KOPT-K1 (cell line): ENCODE results near the gene CPT1A.
A peak's percentile ranks its signal among the peaks of the same experiment; 100 is the strongest.

Experiments used
- H3K27ac ChIP-seq: fragments of 200-600 bp; sonication (generic); 2 replicates; pipeline ENCODE4 v1.5.1; 2016; ENCODE audit warnings: antibody characterized with exemption, mild to moderate bottlenecking, low read depth, low read length; ENCODE audit not compliant: poor library complexity, severe bottlenecking
- H3K36me3 ChIP-seq: fragments of 200-600 bp; sonication (generic); 2 replicates; pipeline ENCODE4 v1.5.1; 2017; ENCODE audit warnings: antibody characterized with exemption, mild to moderate bottlenecking, low read length, moderate library complexity; ENCODE audit not compliant: insufficient read depth
- H3K9me3 ChIP-seq: fragments of 200-600 bp; sonication (generic); 2 replicates; pipeline ENCODE4 v1.5.1; 2017; ENCODE audit warnings: antibody characterized with exemption, low read length, mild to moderate bottlenecking; ENCODE audit not compliant: insufficient read depth, poor library complexity, severe bottlenecking

Gene CPT1A

GRCh38 chr11:68751004-68751325 lies 90.8 kb downstream of the CPT1A start:
- Histone ChIP-seq H3K9me3 (no peaks in the 10 kb centered on the region), H3K36me3 (peaks cover 4% of the 10 kb centered on the region), H3K27ac (peak overlapping the region; percentile 57)

- Histone ChIP-seq H3K36me3 (no peaks in the 10 kb centered on the region), H3K9me3 (no peaks in the 10 kb centered on the region), H3K27ac (no peak overlapping the region)
These were observed 91.3 kb downstream of the CPT1A start for GRCh38 chr11:68750195-68751003.

GRCh38 chr11:68749229-68750123 lies 92.2 kb downstream of the CPT1A start:
- Histone ChIP-seq H3K27ac (no peak overlapping the region), H3K36me3 (no peaks in the 10 kb centered on the region), H3K9me3 (no peaks in the 10 kb centered on the region)

- Histone ChIP-seq H3K36me3 (no peaks in the 10 kb centered on the region), H3K9me3 (no peaks in the 10 kb centered on the region), H3K27ac (no peak overlapping the region)
These were observed 93.7 kb downstream of the CPT1A start for GRCh38 chr11:68748061-68748460.

GRCh38 chr11:68743539-68743938 lies 98.2 kb downstream of the CPT1A start:
- Histone ChIP-seq H3K27ac (no peak overlapping the region), H3K36me3 (no peaks in the 10 kb centered on the region), H3K9me3 (no peaks in the 10 kb centered on the region)

- H3K36me3 ChIP-seq, result no peaks in the 10 kb centered on the region
- H3K9me3 ChIP-seq, result no peaks in the 10 kb centered on the region
- no peak overlapping the region for H3K27ac ChIP-seq
These were observed 100.3 kb downstream of the CPT1A start for GRCh38 chr11:68741463-68741862.

GRCh38 chr11:68735646-68736045 lies 106.1 kb downstream of the CPT1A start:
- Histone ChIP-seq H3K27ac (no peak overlapping the region), H3K9me3 (no peaks in the 10 kb centered on the region), H3K36me3 (no peaks in the 10 kb centered on the region)

- H3K9me3 ChIP-seq, result no peaks in the 10 kb centered on the region
- H3K36me3 ChIP-seq, result no peaks in the 10 kb centered on the region
- no peak overlapping the region for H3K27ac ChIP-seq
These were observed 106.6 kb downstream of the CPT1A start for GRCh38 chr11:68735125-68735524.

- H3K27ac ChIP-seq, result no peak overlapping the region
- no peaks in the 10 kb centered on the region for H3K36me3 ChIP-seq
- H3K9me3 ChIP-seq, result no peaks in the 10 kb centered on the region
These were observed 107.6 kb downstream of the CPT1A start for GRCh38 chr11:68734111-68734510.

- no peaks in the 10 kb centered on the region for H3K36me3 ChIP-seq
- no peak overlapping the region for H3K27ac ChIP-seq
- no peaks in the 10 kb centered on the region for H3K9me3 ChIP-seq
These were observed 113.9 kb downstream of the CPT1A start for GRCh38 chr11:68727783-68728182.

- Histone ChIP-seq H3K27ac (no peak overlapping the region), H3K36me3 (no peaks in the 10 kb centered on the region), H3K9me3 (peaks cover 12% of the 10 kb centered on the region)
These were observed 117.4 kb downstream of the CPT1A start for GRCh38 chr11:68724293-68724692.

GRCh38 chr11:68722143-68722542 lies 119.6 kb downstream of the CPT1A start:
- Histone ChIP-seq H3K9me3 (peaks cover 17% of the 10 kb centered on the region), H3K27ac (no peak overlapping the region), H3K36me3 (no peaks in the 10 kb centered on the region)

GRCh38 chr11:68721075-68721474 lies 120.6 kb downstream of the CPT1A start:
- Histone ChIP-seq H3K9me3 (peaks cover 17% of the 10 kb centered on the region), H3K27ac (no peak overlapping the region), H3K36me3 (no peaks in the 10 kb centered on the region)

GRCh38 chr11:68715456-68716122 lies 126.1 kb downstream of the CPT1A start:
- no peak overlapping the region for H3K27ac ChIP-seq
- no peaks in the 10 kb centered on the region for H3K36me3 ChIP-seq
- peaks cover 17% of the 10 kb centered on the region for H3K9me3 ChIP-seq
